ENCODE data around the gene RNU7-1. TPM values are rescaled to one million over a fixed set of nuclear protein-coding genes. Genes with fewer than 3 reads are reported as not detected.

RNU7-1 gene
- total and polyA plus RNA-seq, 2 donors = not detected

DNA sequence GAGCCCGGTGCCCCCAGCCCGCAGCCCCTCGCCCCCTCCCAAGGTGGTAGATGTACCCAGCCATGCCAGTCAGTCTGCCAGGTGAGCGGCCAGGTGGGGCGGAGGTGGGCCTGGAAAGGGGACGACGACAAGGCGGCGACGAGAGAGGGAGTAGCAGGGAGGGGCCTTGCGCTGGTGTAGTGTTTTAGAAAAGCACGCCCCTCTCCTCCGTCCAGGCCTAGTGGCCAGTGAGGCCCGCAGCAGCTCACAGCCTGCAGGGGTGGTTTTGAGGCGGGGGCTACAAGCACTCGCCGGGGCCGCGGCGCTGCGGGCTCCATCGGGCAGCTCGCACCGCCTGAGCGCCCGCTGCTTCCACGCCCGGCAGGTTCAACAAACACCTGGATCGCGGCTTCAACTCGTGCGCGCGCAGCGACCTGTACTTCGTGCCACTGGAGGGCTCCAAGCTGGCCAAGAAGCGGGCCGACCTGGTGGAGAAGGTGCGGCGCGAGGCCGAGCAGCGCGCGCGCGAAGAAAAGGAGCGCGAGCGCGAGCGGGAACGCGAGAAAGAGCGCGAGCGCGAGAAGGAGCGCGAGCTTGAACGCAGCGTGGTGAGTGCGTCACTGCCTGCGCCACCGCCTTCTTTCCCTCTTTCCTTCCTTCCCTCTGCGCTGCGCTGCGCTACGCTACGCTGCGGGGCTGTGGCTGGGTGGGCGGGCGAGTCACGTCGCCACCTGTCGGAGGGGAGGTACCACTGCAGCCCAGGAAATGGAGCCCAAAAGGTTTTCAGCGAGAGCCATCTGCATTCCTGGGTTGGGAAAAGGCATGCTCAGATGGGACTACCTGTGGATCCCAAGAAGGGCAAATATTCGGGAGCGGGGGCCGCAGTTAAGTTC is 5.9 kb upstream of the RNU7-1 start:
- peak; percentile 89 for DNase-seq (ENCODE audit: extremely low spot score)
- H3K4me1 ChIP-seq (ENCODE audit: insufficient read depth) = no peaks in the 10 kb centered on the region
- WGBS = under 1% methylated on average over 80 of the region's 80 CpGs
- peak overlapping the region; percentile 50 for H3K4me3 ChIP-seq (ENCODE audit: low read depth, low read length)
- H3K36me3 ChIP-seq (ENCODE audit: insufficient read depth) = peaks cover 5% of the 10 kb centered on the region
- peak overlapping the region; percentile 79 for H3K27ac ChIP-seq (ENCODE audit: low read depth)

DNA sequence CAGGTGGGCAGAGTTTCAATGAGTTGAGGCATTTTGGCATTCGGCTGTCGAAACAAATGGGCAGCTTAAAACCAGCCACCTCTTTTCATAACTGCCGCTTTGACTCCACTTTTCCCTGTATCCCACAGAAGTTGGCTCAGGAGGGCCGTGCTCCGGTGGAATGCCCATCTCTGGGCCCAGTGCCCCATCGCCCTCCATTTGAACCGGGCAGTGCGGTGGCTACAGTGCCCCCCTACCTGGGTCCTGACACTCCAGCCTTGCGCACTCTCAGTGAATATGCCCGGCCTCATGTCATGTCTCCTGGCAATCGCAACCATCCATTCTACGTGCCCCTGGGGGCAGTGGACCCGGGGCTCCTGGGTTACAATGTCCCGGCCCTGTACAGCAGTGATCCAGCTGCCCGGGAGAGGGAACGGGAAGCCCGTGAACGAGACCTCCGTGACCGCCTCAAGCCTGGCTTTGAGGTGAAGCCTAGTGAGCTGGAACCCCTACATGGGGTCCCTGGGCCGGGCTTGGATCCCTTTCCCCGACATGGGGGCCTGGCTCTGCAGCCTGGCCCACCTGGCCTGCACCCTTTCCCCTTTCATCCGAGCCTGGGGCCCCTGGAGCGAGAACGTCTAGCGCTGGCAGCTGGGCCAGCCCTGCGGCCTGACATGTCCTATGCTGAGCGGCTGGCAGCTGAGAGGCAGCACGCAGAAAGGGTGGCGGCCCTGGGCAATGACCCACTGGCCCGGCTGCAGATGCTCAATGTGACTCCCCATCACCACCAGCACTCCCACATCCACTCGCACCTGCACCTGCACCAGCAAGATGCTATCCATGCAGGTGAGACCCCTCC is 5.0 kb upstream of the RNU7-1 start:
- no peak overlapping the region for H3K27ac ChIP-seq (ENCODE audit: low read depth)
- WGBS = 82% methylated on average over 32 of the region's 32 CpGs
- no peak overlapping the region for H3K4me3 ChIP-seq (ENCODE audit: low read depth, low read length)
- no peak for DNase-seq (ENCODE audit: extremely low spot score)
- H3K36me3 ChIP-seq (ENCODE audit: insufficient read depth) = peaks cover 5% of the 10 kb centered on the region
- no peaks in the 10 kb centered on the region for H3K4me1 ChIP-seq (ENCODE audit: insufficient read depth)

GRCh38 chr12:6939191-6939540 is 4.5 kb upstream of the RNU7-1 start:
- H3K4me1 ChIP-seq (ENCODE audit: insufficient read depth) = no peaks in the 10 kb centered on the region
- WGBS = 77% methylated on average over 2 of the region's 2 CpGs
- no peak for DNase-seq (ENCODE audit: extremely low spot score)
- peaks cover 5% of the 10 kb centered on the region for H3K36me3 ChIP-seq (ENCODE audit: insufficient read depth)
- H3K27ac ChIP-seq (ENCODE audit: low read depth) = no peak overlapping the region
- no peak overlapping the region for H3K4me3 ChIP-seq (ENCODE audit: low read depth, low read length)

GRCh38 chr12:6941267-6941666 is 2.3 kb upstream of the RNU7-1 start:
- no peaks in the 10 kb centered on the region for H3K4me1 ChIP-seq (ENCODE audit: insufficient read depth)
- WGBS = 87% methylated on average over 12 of the region's 12 CpGs
- DNase-seq (ENCODE audit: extremely low spot score) = no peak
- no peaks in the 10 kb centered on the region for H3K36me3 ChIP-seq (ENCODE audit: insufficient read depth)
- H3K27ac ChIP-seq (ENCODE audit: low read depth) = no peak overlapping the region
- H3K4me3 ChIP-seq (ENCODE audit: low read depth, low read length) = no peak overlapping the region

DNA sequence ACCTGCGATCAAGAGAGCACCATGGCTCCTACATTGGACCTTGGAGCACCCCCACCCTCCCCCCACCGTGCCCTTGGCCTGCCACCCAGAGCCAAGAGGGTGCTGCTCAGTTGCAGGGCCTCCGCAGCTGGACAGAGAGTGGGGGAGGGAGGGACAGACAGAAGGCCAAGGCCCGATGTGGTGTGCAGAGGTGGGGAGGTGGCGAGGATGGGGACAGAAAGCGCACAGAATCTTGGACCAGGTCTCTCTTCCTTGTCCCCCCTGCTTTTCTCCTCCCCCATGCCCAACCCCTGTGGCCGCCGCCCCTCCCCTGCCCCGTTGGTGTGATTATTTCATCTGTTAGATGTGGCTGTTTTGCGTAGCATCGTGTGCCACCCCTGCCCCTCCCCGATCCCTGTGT is 1.8 kb upstream of the RNU7-1 start:
- H3K4me1 ChIP-seq (ENCODE audit: insufficient read depth) = no peaks in the 10 kb centered on the region
- DNase-seq (ENCODE audit: extremely low spot score) = no peak
- no peaks in the 10 kb centered on the region for H3K36me3 ChIP-seq (ENCODE audit: insufficient read depth)
- no peak overlapping the region for H3K4me3 ChIP-seq (ENCODE audit: low read depth, low read length)
- WGBS = 79% methylated on average over 12 of the region's 12 CpGs
- H3K27ac ChIP-seq (ENCODE audit: low read depth) = no peak overlapping the region

GRCh38 chr12:6942331-6942665 is 1.3 kb upstream of the RNU7-1 start:
- Histone ChIP-seq H3K27ac (ENCODE audit: low read depth) (no peak overlapping the region), H3K4me3 (ENCODE audit: low read depth, low read length) (no peak overlapping the region), H3K36me3 (ENCODE audit: insufficient read depth) (no peaks in the 10 kb centered on the region), H3K4me1 (ENCODE audit: insufficient read depth) (no peaks in the 10 kb centered on the region)
- WGBS = 88% methylated on average over 11 of the region's 11 CpGs
- no peak for DNase-seq (ENCODE audit: extremely low spot score)

GRCh38 chr12:6943389-6943721 is 261 bp upstream of the RNU7-1 start:
- peak; percentile 92 for DNase-seq (ENCODE audit: extremely low spot score)
- under 1% methylated on average over 13 of the region's 13 CpGs for WGBS
- Histone ChIP-seq H3K27ac (ENCODE audit: low read depth) (peak overlapping the region; percentile 87), H3K4me3 (ENCODE audit: low read depth, low read length) (no peak overlapping the region), H3K36me3 (ENCODE audit: insufficient read depth) (no peaks in the 10 kb centered on the region), H3K4me1 (ENCODE audit: insufficient read depth) (no peaks in the 10 kb centered on the region)

DNA sequence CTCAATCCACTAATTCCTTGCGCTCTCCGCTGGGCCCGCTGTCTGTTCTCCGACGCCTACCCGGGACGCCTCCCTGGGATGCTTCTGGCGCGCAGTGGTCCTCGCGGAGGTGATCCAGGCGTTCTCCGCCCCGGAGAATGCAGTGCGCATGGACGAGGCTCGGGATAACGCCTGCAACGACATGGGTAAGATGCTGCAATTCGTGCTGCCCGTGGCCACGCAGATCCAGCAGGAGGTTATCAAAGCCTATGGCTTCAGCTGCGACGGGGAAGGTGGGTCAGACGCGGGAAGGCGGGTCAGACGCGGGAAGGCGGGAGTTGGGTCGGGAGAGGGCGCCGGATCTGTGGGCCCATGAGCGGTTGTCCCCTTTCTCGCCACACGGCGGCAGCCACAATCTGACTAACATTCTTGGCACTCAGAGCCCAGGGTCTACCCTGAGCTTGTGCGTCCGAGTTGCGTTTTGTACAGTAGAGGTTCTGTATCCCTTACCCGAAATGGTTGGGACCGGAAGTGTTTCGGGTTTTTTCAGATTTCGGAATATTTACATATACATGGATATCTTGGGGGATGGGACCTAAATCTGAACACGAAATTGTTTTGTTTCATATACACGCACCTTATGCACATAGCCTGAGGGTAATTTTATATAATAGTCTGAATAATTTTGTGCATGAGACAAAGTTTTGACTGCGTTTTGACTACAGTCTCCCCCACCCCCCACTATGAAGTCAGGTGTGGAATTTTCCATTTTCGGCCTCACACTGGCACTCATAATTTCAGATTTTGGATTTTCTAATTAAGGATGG is 968 bp downstream of the RNU7-1 start:
- H3K4me1 ChIP-seq (ENCODE audit: insufficient read depth) = no peaks in the 10 kb centered on the region
- 2% methylated on average over 48 of the region's 48 CpGs for WGBS
- H3K4me3 ChIP-seq (ENCODE audit: low read depth, low read length) = peak overlapping the region; percentile 53

DNA sequence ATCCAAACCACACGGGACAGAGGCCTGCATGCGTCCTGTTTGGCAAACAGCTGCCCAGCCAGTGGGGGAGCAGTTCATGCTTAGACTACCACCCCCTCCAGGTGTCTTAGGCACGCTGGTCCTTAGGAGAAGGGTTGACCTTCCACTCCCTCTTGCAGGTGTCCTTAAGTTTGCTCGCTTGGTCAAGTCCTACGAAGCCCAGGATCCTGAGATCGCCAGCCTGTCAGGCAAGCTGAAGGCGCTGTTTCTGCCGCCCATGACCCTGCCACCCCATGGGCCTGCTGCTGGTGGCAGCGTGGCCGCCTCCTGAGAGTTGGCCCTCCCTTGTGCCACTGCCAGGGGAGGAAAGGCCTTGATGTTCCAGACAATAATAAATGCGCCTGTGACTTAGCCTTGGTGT is 2.0 kb downstream of the RNU7-1 start:
- Histone ChIP-seq H3K4me1 (ENCODE audit: insufficient read depth) (no peaks in the 10 kb centered on the region), H3K27ac (ENCODE audit: low read depth) (peak overlapping the region; percentile 65), H3K4me3 (ENCODE audit: low read depth, low read length) (no peak overlapping the region), H3K36me3 (ENCODE audit: insufficient read depth) (no peaks in the 10 kb centered on the region)
- 82% methylated on average over 11 of the region's 11 CpGs for WGBS
- no peak for DNase-seq (ENCODE audit: extremely low spot score)

More for the DNA sequence above, 968 bp downstream of the RNU7-1 start:
- H3K27ac ChIP-seq (ENCODE audit: low read depth) = peak overlapping the region; percentile 92
- no peaks in the 10 kb centered on the region for H3K36me3 ChIP-seq (ENCODE audit: insufficient read depth)
- peak; percentile 91 for DNase-seq (ENCODE audit: extremely low spot score)

DNA sequence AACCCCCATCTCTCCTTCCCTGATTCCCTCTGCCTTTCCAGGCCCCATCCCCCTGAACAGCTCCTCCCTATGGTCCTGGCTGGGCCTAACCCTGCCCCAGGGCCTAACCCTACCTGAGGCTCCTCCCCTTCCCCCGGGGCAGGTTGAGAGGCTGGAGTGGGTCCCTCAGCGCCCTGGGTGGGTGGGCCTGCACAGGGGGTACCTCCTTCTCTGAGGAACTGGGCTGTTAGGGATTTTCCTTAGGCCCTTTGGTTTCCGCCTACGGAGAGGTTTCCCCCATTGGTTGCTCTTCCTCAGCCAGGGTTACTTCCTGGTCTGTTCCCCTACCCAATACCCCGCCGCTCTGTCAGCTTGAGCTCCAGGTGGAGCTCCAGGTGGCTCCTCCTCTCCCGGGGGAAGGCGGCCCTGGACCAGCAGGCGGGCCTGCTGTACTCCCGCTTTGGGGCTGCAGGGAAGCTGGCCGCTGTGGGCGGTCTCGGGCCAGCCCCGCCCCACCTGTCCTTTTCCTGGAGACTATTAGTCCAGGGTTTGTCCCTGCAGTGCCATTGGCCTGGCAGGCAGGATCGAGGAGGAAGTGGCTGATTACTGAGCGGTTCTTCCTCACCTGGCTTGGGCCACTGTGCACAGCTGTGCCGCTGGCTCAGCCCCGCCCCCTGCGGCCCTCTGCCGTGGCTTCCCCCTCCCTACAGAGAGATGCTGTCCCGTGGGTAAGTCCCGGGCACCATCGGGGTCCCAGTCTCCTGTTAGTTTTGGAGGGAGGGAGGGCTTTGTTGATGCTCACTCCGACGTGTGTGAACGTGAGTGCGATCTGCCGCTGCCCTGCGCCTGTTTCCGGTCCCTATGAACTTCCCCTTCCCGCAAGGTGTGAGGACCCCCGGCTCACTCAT is 2.7 kb downstream of the RNU7-1 start:
- DNase-seq (ENCODE audit: extremely low spot score) = no peak
- 37% methylated on average over 32 of the region's 32 CpGs for WGBS
- H3K36me3 ChIP-seq (ENCODE audit: insufficient read depth) = no peaks in the 10 kb centered on the region
- peak overlapping the region; percentile 16 for H3K4me3 ChIP-seq (ENCODE audit: low read depth, low read length)
- H3K27ac ChIP-seq (ENCODE audit: low read depth) = peak overlapping the region; percentile 65
- H3K4me1 ChIP-seq (ENCODE audit: insufficient read depth) = no peaks in the 10 kb centered on the region

DNA sequence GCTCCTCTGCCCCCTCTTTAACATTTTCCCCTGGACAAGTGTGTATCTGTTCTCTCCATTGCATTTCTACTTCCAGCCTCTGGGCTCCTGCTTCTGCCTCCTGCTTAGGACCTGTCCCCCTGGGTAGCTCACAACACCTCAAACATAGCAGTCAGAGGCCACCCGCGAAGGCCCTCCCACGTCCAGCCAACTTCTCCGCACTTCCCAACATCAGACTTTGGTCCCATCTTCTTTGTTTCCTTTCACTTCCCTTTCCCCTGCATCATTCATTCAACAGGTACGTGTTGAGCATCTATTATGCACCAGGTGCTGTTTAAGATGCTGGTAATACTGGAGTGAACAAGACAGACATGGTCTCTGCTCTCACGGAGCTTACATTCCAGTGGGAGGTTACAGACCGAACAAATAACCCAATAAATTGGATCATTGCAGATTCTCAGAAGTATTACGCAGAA is 3.3 kb downstream of the RNU7-1 start:
- peak overlapping the region; percentile 16 for H3K4me3 ChIP-seq (ENCODE audit: low read depth, low read length)
- H3K27ac ChIP-seq (ENCODE audit: low read depth) = peak overlapping the region; percentile 64
- WGBS = 68% methylated on average over 8 of the region's 8 CpGs

DNA sequence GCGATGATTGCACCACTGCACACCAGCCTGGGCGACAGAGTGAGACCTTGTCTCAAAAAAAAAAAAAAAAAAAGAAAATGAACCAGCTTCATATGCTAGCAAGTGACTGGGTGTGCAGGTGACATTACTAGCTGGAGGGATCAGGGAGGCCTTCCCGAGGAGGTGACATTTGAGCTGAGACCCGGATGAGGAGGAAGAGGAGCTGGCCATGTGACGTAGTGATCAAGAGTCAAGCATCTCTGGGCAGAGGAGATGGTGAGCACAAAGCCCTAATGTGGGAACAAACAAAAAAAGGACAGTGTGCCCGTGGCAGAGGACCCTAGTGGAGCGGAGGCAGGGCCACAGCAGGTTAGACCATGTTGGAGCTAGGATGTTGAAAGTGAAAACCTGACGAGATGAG is 4.0 kb downstream of the RNU7-1 start:
- no peaks in the 10 kb centered on the region for H3K4me1 ChIP-seq (ENCODE audit: insufficient read depth)
- H3K36me3 ChIP-seq (ENCODE audit: insufficient read depth) = no peaks in the 10 kb centered on the region
- no peak for DNase-seq (ENCODE audit: extremely low spot score)
- no peak overlapping the region for H3K27ac ChIP-seq (ENCODE audit: low read depth)
- H3K4me3 ChIP-seq (ENCODE audit: low read depth, low read length) = no peak overlapping the region
- 91% methylated on average over 8 of the region's 8 CpGs for WGBS

More for the DNA sequence above, 3.3 kb downstream of the RNU7-1 start:
- no peaks in the 10 kb centered on the region for H3K36me3 ChIP-seq (ENCODE audit: insufficient read depth)
- H3K4me1 ChIP-seq (ENCODE audit: insufficient read depth) = no peaks in the 10 kb centered on the region
- DNase-seq (ENCODE audit: extremely low spot score) = no peak

All from urinary bladder (tissue), 4 donors.